Dermis microvascular lymphatic vessel endothelial cell (primary cell): ENCODE data around the gene RUVBL1. TPM values are rescaled to one million over a fixed set of nuclear protein-coding genes. Genes with fewer than 3 reads are reported as not detected.

Experiments used
- DNase-seq, 2 donors: peaks; one replicate each; pipeline versions ENCODE4 v3.0.0 to v3.0.0-alpha.2; 2010; ENCODE audit warnings: low read depth in 2 of 2
- total RNA-seq: library from RNA; depleted of rRNA; stranded (reverse); fragments of >200 nt; gene quantifications from 2 replicates; pipeline ENCODE4 v1.2.1, GENCODE V29; 2014

Gene RUVBL1
- total RNA-seq, 1 donor from 2014 or later = 52.2 TPM

GRCh38 chr3:128083396-128083795, 40.2 kb downstream of the RUVBL1 start:
- DNase-seq = no peak

- DNase-seq = no peak
These were observed 41.1 kb downstream of the RUVBL1 start for GRCh38 chr3:128082546-128082945.

- DNase-seq = no peak
These were observed 41.8 kb downstream of the RUVBL1 start for GRCh38 chr3:128081846-128082245.

- no peak for DNase-seq
These were observed 42.4 kb downstream of the RUVBL1 start for GRCh38 chr3:128081226-128081625.

- DNase-seq = peak in 1 of 2 donors; percentile 57
These were observed 43.1 kb downstream of the RUVBL1 start for GRCh38 chr3:128080323-128081080.

GRCh38 chr3:128079823-128080222, 43.8 kb downstream of the RUVBL1 start:
- DNase-seq = no peak

- no peak for DNase-seq
These were observed 44.7 kb downstream of the RUVBL1 start for GRCh38 chr3:128078875-128079274.

GRCh38 chr3:128078322-128078721, 45.3 kb downstream of the RUVBL1 start:
- DNase-seq = no peak

- DNase-seq = no peak
These were observed 45.9 kb downstream of the RUVBL1 start for GRCh38 chr3:128077665-128078064.

- no peak for DNase-seq
These were observed 46.4 kb downstream of the RUVBL1 start for GRCh38 chr3:128077202-128077624.

GRCh38 chr3:128076483-128077201, 47.0 kb downstream of the RUVBL1 start:
- peak in 1 of 2 donors; percentile 57 for DNase-seq

GRCh38 chr3:128075522-128076482, 47.8 kb downstream of the RUVBL1 start:
- peak; percentile 55 to 81 for DNase-seq

- no peak for DNase-seq
These were observed 48.6 kb downstream of the RUVBL1 start for GRCh38 chr3:128074851-128075521.

GRCh38 chr3:128073807-128074206, 49.8 kb downstream of the RUVBL1 start:
- peak in 1 of 2 donors; percentile 78 for DNase-seq

- no peak for DNase-seq
These were observed 50.4 kb downstream of the RUVBL1 start for GRCh38 chr3:128073185-128073725.

GRCh38 chr3:128072454-128073184, 51.0 kb downstream of the RUVBL1 start:
- no peak for DNase-seq

- no peak for DNase-seq
These were observed 51.7 kb downstream of the RUVBL1 start for GRCh38 chr3:128071771-128072453.

GRCh38 chr3:128070898-128071591, 52.6 kb downstream of the RUVBL1 start:
- DNase-seq = no peak

GRCh38 chr3:128069271-128069670, 54.3 kb downstream of the RUVBL1 start:
- DNase-seq = no peak
